ENCODE data around the gene ARHGAP42.

The ARHGAP42 gene

DNA sequence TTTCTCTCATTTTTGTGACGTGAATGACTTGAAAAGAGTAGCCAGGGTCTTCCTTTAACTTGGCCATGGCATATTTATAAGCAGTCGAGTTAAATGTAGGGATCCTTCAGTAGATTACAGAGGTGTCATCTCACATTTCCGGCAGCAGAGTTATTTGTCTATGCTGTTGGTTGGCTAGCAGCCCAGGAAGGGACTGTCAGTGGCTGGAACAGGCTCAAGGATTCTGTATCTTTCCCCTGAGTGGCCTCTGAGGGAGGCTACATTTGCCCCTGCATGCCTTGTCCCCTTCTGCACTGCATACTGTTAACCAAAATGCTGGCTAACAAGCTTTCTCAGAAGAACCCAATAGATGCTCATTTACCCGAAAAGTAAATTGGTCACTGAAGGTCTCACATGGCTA, 254.9 kb downstream of the ARHGAP42 start:
- DNase-seq (ENCODE audit: low spot score): no peak
- CTCF ChIA-PET: no interaction called here
- TF ChIP-seq CTCF (conservative IDR thresholded peaks at IDR 0.05; ENCODE audit: low read depth): no peak

GRCh38 chr11:100948936-100949335, 261.8 kb downstream of the ARHGAP42 start:
- H3K27ac ChIP-seq: no peak overlapping the region
- TF ChIP-seq CTCF (conservative IDR thresholded peaks at IDR 0.05; ENCODE audit: low read depth): no peak
- DNase-seq (ENCODE audit: low spot score): no peak
- ChIA-PET CTCF (interaction anchor here (0.7 kb wide), 1 partner anchor 167 kb away, joined by 3 read pairs; no protein-coding TSS in a partner anchor), POLR2A (ENCODE audit: low non-redundant PET) (no interaction called here)

More for the DNA sequence above, 254.9 kb downstream of the ARHGAP42 start:
- POLR2A ChIA-PET (ENCODE audit: low non-redundant PET): no interaction called here
- no peak overlapping the region for H3K27ac ChIP-seq

- no peak overlapping the region for H3K27ac ChIP-seq
- TF ChIP-seq CTCF (conservative IDR thresholded peaks at IDR 0.05; ENCODE audit: low read depth): no peak
- POLR2A ChIA-PET (ENCODE audit: low non-redundant PET): no interaction called here
- DNase-seq (ENCODE audit: low spot score): no peak
- CTCF ChIA-PET: no interaction called here
Measured at GRCh38 chr11:100949443-100949842, 262.4 kb downstream of the ARHGAP42 start.

DNA sequence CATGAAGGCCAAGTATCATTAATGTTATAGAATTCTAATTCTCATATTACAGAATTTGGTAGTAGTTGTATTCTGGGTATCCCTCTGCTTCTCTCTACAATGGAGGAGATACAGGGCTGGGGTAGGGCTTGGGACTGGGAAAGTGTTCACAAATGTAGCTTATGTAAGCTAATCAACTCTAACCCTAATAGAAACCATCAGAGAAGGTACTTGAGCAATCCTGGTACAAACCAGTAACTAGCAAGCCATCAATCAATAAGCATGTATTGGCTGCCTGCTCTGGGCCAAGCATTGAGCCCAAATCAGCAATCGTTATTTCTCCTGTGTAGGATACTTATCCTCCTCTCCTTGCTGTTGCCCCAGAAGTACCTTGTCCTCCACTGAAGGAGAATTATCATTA, 268.2 kb downstream of the ARHGAP42 start:
- POLR2A ChIA-PET (ENCODE audit: low non-redundant PET): no interaction called here
- DNase-seq (ENCODE audit: low spot score): no peak
- TF ChIP-seq CTCF (conservative IDR thresholded peaks at IDR 0.05; ENCODE audit: low read depth): no peak
- CTCF ChIA-PET: no interaction called here
- no peak overlapping the region for H3K27ac ChIP-seq

DNA sequence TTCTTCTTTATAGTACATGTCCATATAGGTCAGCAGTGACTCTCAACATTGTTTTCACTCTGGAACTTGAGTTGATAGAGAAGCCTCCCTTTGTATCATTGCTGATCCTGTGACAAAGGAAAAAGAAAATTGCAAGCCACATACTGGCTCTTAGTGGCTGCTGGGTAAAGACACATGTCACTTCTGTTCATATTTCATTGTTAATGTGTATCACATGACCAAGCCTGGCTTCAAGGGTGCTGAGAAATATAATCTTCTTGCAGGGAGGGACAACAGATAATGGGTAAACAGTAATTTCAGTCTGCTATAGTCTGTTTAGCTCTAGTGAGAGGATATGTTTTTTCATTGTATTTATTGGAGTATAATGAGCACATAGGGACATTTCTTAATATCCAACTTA, 269.3 kb downstream of the ARHGAP42 start:
- DNase-seq (ENCODE audit: low spot score): no peak
- no peak for TF ChIP-seq CTCF (conservative IDR thresholded peaks at IDR 0.05; ENCODE audit: low read depth)
- ChIA-PET POLR2A (ENCODE audit: low non-redundant PET) (no interaction called here), CTCF (no interaction called here)
- no peak overlapping the region for H3K27ac ChIP-seq

- DNase-seq (ENCODE audit: low spot score): no peak
- TF ChIP-seq CTCF (conservative IDR thresholded peaks at IDR 0.05; ENCODE audit: low read depth): no peak
- ChIA-PET CTCF (no interaction called here), POLR2A (ENCODE audit: low non-redundant PET) (no interaction called here)
- no peak overlapping the region for H3K27ac ChIP-seq
Measured at GRCh38 chr11:100957499-100957898, 270.4 kb downstream of the ARHGAP42 start.

DNA sequence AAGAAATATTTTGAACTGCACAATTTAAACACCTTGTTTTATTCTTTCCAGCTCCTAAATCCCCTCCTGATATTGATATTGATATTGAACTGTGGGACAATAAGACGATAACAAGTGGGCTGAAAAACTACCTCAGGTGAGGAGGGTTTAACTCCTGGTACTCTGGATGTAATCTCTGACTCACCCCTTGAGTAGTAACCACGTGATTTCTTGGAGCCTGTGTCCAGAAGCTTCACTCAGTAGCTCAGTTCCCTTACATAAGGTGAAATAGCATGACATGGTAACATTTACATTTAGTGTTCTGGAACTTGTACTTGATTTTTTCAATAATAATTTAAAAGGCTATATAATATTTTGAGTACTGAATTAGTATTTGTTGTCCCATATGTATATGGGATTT, 274.5 kb downstream of the ARHGAP42 start:
- CTCF ChIA-PET: no interaction called here
- TF ChIP-seq CTCF (conservative IDR thresholded peaks at IDR 0.05; ENCODE audit: low read depth): no peak
- POLR2A ChIA-PET (ENCODE audit: low non-redundant PET): no interaction called here
- DNase-seq (ENCODE audit: low spot score): no peak
- H3K27ac ChIP-seq: no peak overlapping the region
